ES-I3 (cell line): Measurements from ENCODE around the gene COG5.

Experiments used
- H3K36me3 ChIP-seq: 2 replicates; pipeline ENCODE4 v1.6.1; 2013; ENCODE audit warnings: mild to moderate bottlenecking, low read length, control low read depth, moderate library complexity; ENCODE audit not compliant: insufficient read depth
- H3K4me1 ChIP-seq: 2 replicates; pipeline ENCODE4 v1.6.1; 2013; ENCODE audit warnings: mild to moderate bottlenecking, control low read depth, low read length; ENCODE audit not compliant: insufficient read depth
- H3K9ac ChIP-seq: 2 replicates; pipeline ENCODE4 v1.6.1; 2013; ENCODE audit warnings: low read depth, mild to moderate bottlenecking, low read length, moderate library complexity
- H3K9me3 ChIP-seq: 2 replicates; pipeline ENCODE4 v1.6.1; 2013; ENCODE audit warnings: mild to moderate bottlenecking, low read length, moderate library complexity; ENCODE audit not compliant: control insufficient read depth, insufficient read depth

COG5 gene

DNA sequence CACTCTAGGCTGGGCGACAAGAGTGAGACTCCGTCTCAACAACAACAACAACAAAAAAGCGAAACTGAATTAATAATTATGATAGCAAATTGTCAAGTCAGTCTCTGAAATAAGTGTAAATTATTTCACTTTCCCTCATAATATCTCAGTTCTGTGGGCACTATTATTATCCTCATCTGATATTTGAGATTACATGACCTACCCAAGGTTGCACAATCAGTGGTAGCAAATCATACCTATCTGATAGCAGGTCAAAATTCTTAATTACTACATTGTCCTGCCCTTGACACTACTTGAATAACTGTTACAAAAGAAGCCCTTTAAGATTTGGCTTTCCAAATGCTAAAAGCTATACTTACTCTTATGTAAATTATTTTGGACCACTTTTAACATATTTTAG is 209.1 kb downstream of the COG5 start:
- Histone ChIP-seq H3K9ac (no peak overlapping the region), H3K36me3 (no peaks in the 10 kb centered on the region), H3K4me1 (no peaks in the 10 kb centered on the region), H3K9me3 (no peaks in the 10 kb centered on the region)

DNA sequence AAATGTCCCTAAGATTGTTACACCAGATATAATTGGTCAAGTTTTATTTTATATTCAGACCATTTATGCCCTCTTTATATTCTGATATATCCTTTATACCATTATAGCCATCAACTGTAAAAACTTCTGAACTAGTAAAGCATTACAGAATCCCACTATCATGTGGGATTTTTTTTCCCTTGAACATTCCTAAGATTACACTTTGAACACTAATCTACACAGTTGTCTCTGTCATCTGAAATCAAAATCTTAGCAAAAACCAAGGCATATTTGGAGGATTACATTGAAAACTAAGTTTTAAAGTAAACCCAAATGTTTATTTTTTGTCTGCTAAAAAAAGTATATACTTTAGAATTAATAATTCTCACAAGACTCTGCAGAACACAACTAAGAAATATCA is 210.0 kb downstream of the COG5 start:
- Histone ChIP-seq H3K9me3 (no peaks in the 10 kb centered on the region), H3K9ac (no peak overlapping the region), H3K36me3 (no peaks in the 10 kb centered on the region), H3K4me1 (no peaks in the 10 kb centered on the region)

- Histone ChIP-seq H3K4me1 (no peaks in the 10 kb centered on the region), H3K9ac (no peak overlapping the region), H3K36me3 (no peaks in the 10 kb centered on the region), H3K9me3 (peaks cover 3% of the 10 kb centered on the region)
Measured at GRCh38 chr7:107345898-107346297, 217.8 kb downstream of the COG5 start.

DNA sequence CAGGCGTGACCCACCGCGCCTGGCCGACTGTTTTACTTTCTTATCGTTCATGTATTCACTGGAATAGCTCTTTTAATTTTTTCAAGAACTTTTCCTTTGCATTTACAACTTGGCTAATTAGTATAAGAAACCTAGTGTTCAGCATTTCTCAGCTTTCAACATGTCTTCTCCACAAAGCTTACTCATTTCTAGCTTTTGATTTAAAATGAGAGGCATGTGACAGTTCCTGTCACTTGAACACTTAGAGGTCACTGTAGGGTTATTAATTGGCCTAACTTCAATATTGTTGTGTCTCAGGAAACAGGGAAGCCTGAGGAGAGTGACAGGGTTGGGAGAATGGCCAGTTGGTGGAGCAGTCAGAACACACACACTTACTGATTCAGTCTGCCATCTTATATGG is 218.9 kb downstream of the COG5 start:
- H3K9ac ChIP-seq, result no peak overlapping the region

GRCh38 chr7:107344286-107344685 is 219.4 kb downstream of the COG5 start:
- H3K9ac ChIP-seq, result no peak overlapping the region

More for the DNA sequence above, 218.9 kb downstream of the COG5 start:
- H3K4me1 ChIP-seq, result no peaks in the 10 kb centered on the region
- no peaks in the 10 kb centered on the region for H3K36me3 ChIP-seq
- peaks cover 3% of the 10 kb centered on the region for H3K9me3 ChIP-seq

DNA sequence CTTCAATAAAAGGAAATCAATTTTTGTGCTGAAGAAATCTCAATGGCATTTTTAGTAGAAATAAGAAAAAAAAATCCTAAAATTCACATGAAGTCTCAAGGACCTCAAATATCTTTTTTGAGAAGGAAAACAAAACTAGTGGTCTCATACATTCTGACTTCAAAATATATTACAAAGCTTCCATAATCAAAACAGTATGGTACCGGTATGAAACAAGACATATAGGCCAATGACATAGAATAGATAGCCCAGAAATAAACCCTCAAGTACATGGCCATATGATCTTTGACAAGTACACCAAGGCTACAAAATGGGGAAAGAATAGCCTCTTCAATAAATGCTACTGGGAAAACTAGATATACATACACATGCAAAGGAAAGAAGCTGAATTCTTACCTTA is 225.6 kb downstream of the COG5 start:
- no peaks in the 10 kb centered on the region for H3K4me1 ChIP-seq

More at GRCh38 chr7:107344286-107344685, 219.4 kb downstream of the COG5 start:
- peaks cover 3% of the 10 kb centered on the region for H3K9me3 ChIP-seq
- H3K4me1 ChIP-seq, result no peaks in the 10 kb centered on the region
- H3K36me3 ChIP-seq, result no peaks in the 10 kb centered on the region

GRCh38 chr7:107332488-107333269 is 231.0 kb downstream of the COG5 start:
- Histone ChIP-seq H3K9me3 (no peaks in the 10 kb centered on the region), H3K36me3 (no peaks in the 10 kb centered on the region), H3K4me1 (no peaks in the 10 kb centered on the region), H3K9ac (no peak overlapping the region)

More for the DNA sequence above, 225.6 kb downstream of the COG5 start:
- H3K9ac ChIP-seq, result no peak overlapping the region
- H3K9me3 ChIP-seq, result no peaks in the 10 kb centered on the region
- H3K36me3 ChIP-seq, result no peaks in the 10 kb centered on the region

- Histone ChIP-seq H3K9ac (no peak overlapping the region), H3K4me1 (no peaks in the 10 kb centered on the region), H3K36me3 (no peaks in the 10 kb centered on the region), H3K9me3 (no peaks in the 10 kb centered on the region)
Measured at GRCh38 chr7:107330478-107330877, 233.2 kb downstream of the COG5 start.

DNA sequence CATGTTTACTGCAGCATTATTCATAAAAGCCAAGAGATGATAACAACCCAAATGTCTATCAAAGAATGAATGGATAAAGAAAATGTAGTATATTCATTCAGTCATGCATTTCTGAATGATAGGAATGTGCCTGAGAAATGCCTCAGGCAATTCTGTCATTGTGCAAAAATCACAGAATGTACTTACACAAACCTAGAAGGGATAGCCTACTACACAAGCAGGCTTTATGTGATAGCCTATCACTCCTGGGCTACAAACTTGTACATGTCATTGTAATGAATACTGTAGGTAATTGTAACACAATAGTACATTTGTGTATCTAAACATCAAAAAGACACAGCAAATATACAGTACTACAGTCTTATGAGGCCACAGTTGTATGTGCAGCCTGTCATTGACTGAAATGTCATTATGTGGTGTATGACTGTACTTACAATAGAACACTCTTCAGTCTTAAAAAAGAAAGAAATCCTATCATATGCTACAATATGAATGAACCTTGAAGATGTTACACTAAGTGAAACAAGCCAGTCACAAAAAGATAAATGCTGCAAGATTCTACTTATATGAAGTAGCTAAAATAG is 235.6 kb downstream of the COG5 start:
- Histone ChIP-seq H3K36me3 (no peaks in the 10 kb centered on the region), H3K9me3 (no peaks in the 10 kb centered on the region), H3K9ac (no peak overlapping the region), H3K4me1 (no peaks in the 10 kb centered on the region)

GRCh38 chr7:107326061-107326460 is 237.7 kb downstream of the COG5 start:
- Histone ChIP-seq H3K4me1 (no peaks in the 10 kb centered on the region), H3K36me3 (no peaks in the 10 kb centered on the region), H3K9me3 (no peaks in the 10 kb centered on the region), H3K9ac (no peak overlapping the region)

- Histone ChIP-seq H3K9me3 (no peaks in the 10 kb centered on the region), H3K4me1 (no peaks in the 10 kb centered on the region), H3K9ac (no peak overlapping the region), H3K36me3 (no peaks in the 10 kb centered on the region)
Measured at GRCh38 chr7:107322015-107322414, 241.7 kb downstream of the COG5 start.

DNA sequence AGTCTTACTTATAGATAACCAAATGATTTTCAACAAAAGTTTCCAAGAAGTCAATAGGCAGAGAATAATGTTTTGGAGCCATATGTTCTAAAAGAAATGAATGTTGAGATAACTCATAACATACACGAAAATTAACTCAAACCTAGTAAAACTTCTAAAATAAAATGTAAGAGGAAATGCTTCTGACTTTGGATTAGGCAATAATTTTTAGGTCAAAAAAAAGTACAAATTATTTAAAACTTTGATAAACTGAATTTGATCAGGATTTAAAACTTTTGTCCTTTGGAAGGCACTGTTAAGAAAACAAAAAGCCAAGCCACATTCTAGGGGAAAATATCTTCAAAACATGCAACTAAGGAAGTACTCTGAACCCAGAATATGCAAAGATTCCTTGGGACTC is 242.1 kb downstream of the COG5 start:
- Histone ChIP-seq H3K9ac (no peak overlapping the region), H3K9me3 (no peaks in the 10 kb centered on the region), H3K36me3 (no peaks in the 10 kb centered on the region), H3K4me1 (no peaks in the 10 kb centered on the region)

- no peaks in the 10 kb centered on the region for H3K9me3 ChIP-seq
- no peak overlapping the region for H3K9ac ChIP-seq
- H3K36me3 ChIP-seq, result no peaks in the 10 kb centered on the region
- no peaks in the 10 kb centered on the region for H3K4me1 ChIP-seq
Measured at GRCh38 chr7:107319724-107320228, 243.9 kb downstream of the COG5 start.

DNA sequence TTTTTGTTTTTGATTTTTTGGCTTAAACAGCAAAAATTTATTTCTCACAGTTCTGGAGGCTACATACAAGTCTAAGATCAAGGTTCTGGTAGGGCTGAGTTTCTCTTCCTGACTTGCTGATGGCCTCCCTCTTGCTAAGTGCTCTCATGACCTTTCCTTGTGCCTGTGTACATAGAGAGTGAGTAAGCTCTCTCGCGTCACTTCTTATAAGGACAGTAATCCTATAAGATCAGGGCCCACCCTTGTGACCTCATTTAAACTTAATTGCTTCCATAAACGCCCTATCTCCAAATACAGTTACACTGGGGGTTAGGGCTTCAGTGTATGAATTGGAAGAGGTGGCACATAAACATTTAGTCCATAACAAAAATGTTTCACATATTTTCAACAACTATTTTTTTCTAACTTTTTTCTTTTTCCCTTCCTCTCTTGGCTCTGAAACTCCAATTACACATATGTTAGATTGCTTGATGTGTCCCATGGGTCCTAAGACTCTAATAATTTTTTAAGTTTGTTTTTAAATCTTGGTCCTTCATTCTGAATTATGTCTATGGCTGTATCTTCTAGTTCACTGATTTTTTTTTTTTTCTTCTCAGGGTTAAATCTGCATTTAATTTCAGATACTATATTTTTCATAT is 245.1 kb downstream of the COG5 start:
- Histone ChIP-seq H3K9ac (no peak overlapping the region), H3K36me3 (no peaks in the 10 kb centered on the region)

More for the DNA sequence above, 245.1 kb downstream of the COG5 start:
- H3K4me1 ChIP-seq, result no peaks in the 10 kb centered on the region
- H3K9me3 ChIP-seq, result no peaks in the 10 kb centered on the region
